ENCODE measurements around the gene ADD1. TPM values are rescaled to one million over a fixed set of nuclear protein-coding genes. Genes with fewer than 3 reads are reported as not detected.
A peak's percentile ranks its signal among the peaks of the same experiment; 100 is the strongest.

Gene ADD1
- total and polyA plus RNA-seq, 2 of the 13 experiments (the other 11 are each of a cell fraction or from before 2014, with no cell fraction given), result 73.9 to 122 TPM

DNA sequence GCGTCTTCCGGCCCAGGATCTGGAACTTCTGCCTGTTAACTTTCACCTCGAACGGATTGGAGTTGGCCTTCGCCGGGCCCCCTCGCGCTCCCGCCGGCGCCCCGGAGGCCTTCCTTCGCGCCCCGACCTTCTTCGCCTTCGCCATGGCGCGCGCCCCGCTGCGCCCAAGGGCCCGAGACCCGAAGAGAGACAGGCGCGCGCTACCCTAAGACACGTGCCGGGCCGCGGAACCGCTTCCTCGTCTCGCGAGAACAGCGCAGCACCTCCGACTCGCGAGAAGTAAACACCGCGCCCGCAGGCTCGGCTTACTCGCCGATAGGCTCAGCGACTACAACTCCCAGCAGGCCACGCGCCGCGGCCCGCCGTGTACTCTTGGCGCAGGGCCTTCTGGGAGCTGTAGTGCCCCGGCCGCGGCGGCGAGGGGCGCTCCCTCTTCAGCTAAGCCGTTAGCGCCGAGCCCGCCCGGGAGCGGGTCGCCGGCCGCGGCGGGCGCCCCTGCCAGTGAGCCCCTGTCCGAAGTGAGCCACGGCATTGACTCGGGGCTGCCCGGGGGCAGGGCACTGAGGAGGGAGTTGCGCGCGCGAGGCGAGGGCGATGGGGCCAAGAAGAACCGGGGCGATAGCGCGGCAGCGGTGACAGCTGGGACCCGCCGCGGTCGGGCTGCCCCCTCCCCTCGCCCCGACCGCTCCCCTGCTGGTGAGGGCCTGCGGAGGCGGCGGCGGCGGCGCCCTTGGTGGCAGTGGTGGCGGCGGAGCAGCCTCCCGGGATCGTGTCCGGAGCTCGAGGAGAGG is 119.7 kb downstream of the ADD1 start, which contains the start of the genes GRK4 and NOP14 (continued):
- TF ChIP-seq, protein P1, sequence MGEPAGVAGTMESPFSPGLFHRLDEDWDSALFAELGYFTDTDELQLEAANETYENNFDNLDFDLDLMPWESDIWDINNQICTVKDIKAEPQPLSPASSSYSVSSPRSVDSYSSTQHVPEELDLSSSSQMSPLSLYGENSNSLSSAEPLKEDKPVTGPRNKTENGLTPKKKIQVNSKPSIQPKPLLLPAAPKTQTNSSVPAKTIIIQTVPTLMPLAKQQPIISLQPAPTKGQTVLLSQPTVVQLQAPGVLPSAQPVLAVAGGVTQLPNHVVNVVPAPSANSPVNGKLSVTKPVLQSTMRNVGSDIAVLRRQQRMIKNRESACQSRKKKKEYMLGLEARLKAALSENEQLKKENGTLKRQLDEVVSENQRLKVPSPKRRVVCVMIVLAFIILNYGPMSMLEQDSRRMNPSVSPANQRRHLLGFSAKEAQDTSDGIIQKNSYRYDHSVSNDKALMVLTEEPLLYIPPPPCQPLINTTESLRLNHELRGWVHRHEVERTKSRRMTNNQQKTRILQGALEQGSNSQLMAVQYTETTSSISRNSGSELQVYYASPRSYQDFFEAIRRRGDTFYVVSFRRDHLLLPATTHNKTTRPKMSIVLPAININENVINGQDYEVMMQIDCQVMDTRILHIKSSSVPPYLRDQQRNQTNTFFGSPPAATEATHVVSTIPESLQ (CRISPR knock-in tag; conservative IDR thresholded peaks at IDR 0.05), result no peak
- no peak for TF ChIP-seq NCOA5 (CRISPR knock-in tag; IDR thresholded peaks at IDR 0.05)
- no peak for TF ChIP-seq U2AF2 (IDR thresholded peaks at IDR 0.05; ENCODE audit: low read depth, low read length)
- peak; percentile 98 for TF ChIP-seq TOPORS (CRISPR knock-in tag; IDR thresholded peaks at IDR 0.05)
- no peak for TF ChIP-seq ZC3H4 (CRISPR knock-in tag; IDR thresholded peaks at IDR 0.05; ENCODE audit: borderline replicate concordance)
- no peak for TF ChIP-seq XBP1 (CRISPR knock-in tag; IDR thresholded peaks at IDR 0.05)
- TF ChIP-seq ZNF746 (CRISPR knock-in tag; IDR thresholded peaks at IDR 0.05), result 0 out of 2 replicates have a peak, but pooled peaks have one; percentile 45
- peak; percentile 96 for TF ChIP-seq HES4 (CRISPR knock-in tag; IDR thresholded peaks at IDR 0.05; ENCODE audit: borderline replicate concordance)
- TF ChIP-seq MAZ (IDR thresholded peaks at IDR 0.05; ENCODE audit: borderline replicate concordance, low read depth, low read length), result 0 out of 2 replicates have a peak, but pooled peaks have one; percentile 27
- peak; percentile 84 for TF ChIP-seq MAZ (CRISPR knock-in tag; IDR thresholded peaks at IDR 0.05; ENCODE audit: low read depth)
- TF ChIP-seq ZNF747 (CRISPR knock-in tag; IDR thresholded peaks at IDR 0.05; ENCODE audit: borderline replicate concordance), result peak; percentile 90; the same call in 1 of the 2 replicates
- TF ChIP-seq SRSF1 (optimal IDR thresholded peaks at IDR 0.05; ENCODE audit: low read depth, low read length), result no peak
- TF ChIP-seq, protein P2, sequence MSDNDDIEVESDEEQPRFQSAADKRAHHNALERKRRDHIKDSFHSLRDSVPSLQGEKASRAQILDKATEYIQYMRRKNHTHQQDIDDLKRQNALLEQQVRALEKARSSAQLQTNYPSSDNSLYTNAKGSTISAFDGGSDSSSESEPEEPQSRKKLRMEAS (IDR thresholded peaks at IDR 0.05), result peak; percentile 100
- TF ChIP-seq, protein P3, sequence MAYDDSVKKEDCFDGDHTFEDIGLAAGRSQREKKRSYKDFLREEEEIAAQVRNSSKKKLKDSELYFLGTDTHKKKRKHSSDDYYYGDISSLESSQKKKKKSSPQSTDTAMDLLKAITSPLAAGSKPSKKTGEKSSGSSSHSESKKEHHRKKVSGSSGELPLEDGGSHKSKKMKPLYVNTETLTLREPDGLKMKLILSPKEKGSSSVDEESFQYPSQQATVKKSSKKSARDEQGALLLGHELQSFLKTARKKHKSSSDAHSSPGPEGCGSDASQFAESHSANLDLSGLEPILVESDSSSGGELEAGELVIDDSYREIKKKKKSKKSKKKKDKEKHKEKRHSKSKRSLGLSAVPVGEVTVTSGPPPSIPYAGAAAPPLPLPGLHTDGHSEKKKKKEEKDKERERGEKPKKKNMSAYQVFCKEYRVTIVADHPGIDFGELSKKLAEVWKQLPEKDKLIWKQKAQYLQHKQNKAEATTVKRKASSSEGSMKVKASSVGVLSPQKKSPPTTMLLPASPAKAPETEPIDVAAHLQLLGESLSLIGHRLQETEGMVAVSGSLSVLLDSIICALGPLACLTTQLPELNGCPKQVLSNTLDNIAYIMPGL (CRISPR knock-in tag; IDR thresholded peaks at IDR 0.05; ENCODE audit: borderline replicate concordance in 1 of 2, low read depth in 1 of 2), result peak; percentile 83 to 90; a peak in 3 of 4 replicates
- TF ChIP-seq, protein P4, sequence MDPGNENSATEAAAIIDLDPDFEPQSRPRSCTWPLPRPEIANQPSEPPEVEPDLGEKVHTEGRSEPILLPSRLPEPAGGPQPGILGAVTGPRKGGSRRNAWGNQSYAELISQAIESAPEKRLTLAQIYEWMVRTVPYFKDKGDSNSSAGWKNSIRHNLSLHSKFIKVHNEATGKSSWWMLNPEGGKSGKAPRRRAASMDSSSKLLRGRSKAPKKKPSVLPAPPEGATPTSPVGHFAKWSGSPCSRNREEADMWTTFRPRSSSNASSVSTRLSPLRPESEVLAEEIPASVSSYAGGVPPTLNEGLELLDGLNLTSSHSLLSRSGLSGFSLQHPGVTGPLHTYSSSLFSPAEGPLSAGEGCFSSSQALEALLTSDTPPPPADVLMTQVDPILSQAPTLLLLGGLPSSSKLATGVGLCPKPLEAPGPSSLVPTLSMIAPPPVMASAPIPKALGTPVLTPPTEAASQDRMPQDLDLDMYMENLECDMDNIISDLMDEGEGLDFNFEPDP (CRISPR knock-in tag; conservative IDR thresholded peaks at IDR 0.05), result peak; percentile 97
- TF ChIP-seq NFKBIZ (CRISPR knock-in tag; IDR thresholded peaks at IDR 0.05), result peak; percentile 86; the same call in 1 of the 2 replicates
- TF ChIP-seq ZNF501 (CRISPR knock-in tag; IDR thresholded peaks at IDR 0.05), result peak; percentile 100
- no peak for TF ChIP-seq ZFP62 (CRISPR knock-in tag; IDR thresholded peaks at IDR 0.05)
- no peak for TF ChIP-seq SYNCRIP (IDR thresholded peaks at IDR 0.05; ENCODE audit: insufficient read depth, low read depth, low read length)
- 0 out of 2 replicates have a peak, but pooled peaks have one; percentile 33 for TF ChIP-seq STAT5B (CRISPR knock-in tag; IDR thresholded peaks at IDR 0.05)
- TF ChIP-seq, protein P5, sequence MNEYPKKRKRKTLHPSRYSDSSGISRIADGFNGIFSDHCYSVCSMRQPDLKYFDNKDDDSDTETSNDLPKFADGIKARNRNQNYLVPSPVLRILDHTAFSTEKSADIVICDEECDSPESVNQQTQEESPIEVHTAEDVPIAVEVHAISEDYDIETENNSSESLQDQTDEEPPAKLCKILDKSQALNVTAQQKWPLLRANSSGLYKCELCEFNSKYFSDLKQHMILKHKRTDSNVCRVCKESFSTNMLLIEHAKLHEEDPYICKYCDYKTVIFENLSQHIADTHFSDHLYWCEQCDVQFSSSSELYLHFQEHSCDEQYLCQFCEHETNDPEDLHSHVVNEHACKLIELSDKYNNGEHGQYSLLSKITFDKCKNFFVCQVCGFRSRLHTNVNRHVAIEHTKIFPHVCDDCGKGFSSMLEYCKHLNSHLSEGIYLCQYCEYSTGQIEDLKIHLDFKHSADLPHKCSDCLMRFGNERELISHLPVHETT (CRISPR knock-in tag; conservative IDR thresholded peaks at IDR 0.05), result peak; percentile 76; the same call in 1 of the 2 replicates
